HG03060 (cell line): Measurements from ENCODE around the gene GPD2.

ENCODE experiments used
- ATAC-seq: cut with Tn5 transposase; IDR thresholded peaks from one replicate; pipeline ENCODE4 v1.9.1; 2021; ENCODE audit warnings: low read depth, moderate number of reproducible peaks; ENCODE audit not compliant: unreplicated experiment

The GPD2 gene

GRCh38 chr2:156635646-156636045 lies 199.5 kb downstream of the GPD2 start:
- ATAC-seq: no peak
